Endometrium (tissue), 2 donors: ENCODE data around the gene ATOSB.
A peak's percentile ranks its signal among the peaks of the same experiment; 100 is the strongest.

Experiments used
- FAIRE-seq: peaks from 2 replicates; lab custom pipeline; 2012; peaks lifted over from hg19 to GRCh38; lab: Jason Lieb, UNC
- donor health status: control.
- donor health status: control.

Gene ATOSB

GRCh38 chr9:35114113-35114839, 1.4 kb downstream of the ATOSB start:
- FAIRE-seq, result no peak

GRCh38 chr9:35112257-35113020, 3.2 kb downstream of the ATOSB start:
- FAIRE-seq, result no peak

- FAIRE-seq, result peak; percentile 31
Observed at GRCh38 chr9:35111001-35111933, 4.4 kb downstream of the ATOSB start.

GRCh38 chr9:35110327-35110761, 5.3 kb downstream of the ATOSB start:
- no peak for FAIRE-seq

GRCh38 chr9:35108946-35109575, 6.6 kb downstream of the ATOSB start:
- FAIRE-seq, result no peak

- FAIRE-seq, result no peak
Observed at GRCh38 chr9:35108461-35108860, 7.2 kb downstream of the ATOSB start.

GRCh38 chr9:35107297-35108290, 8.1 kb downstream of the ATOSB start:
- no peak for FAIRE-seq

- FAIRE-seq, result no peak
Observed at GRCh38 chr9:35106343-35106730, 9.3 kb downstream of the ATOSB start.

GRCh38 chr9:35105571-35106342, 9.9 kb downstream of the ATOSB start:
- FAIRE-seq, result no peak

- FAIRE-seq, result no peak
Observed at GRCh38 chr9:35105126-35105525, 10.5 kb downstream of the ATOSB start.

GRCh38 chr9:35104586-35104985, 11.1 kb downstream of the ATOSB start:
- FAIRE-seq, result no peak

- FAIRE-seq, result no peak
Observed at GRCh38 chr9:35103660-35104191, 11.9 kb downstream of the ATOSB start.

- peak; percentile 70 for FAIRE-seq
Observed at GRCh38 chr9:35102769-35103659, 12.6 kb downstream of the ATOSB start, which contains the start of gene STOML2. TSS of gene STOML2 (minus strand) at chr9:35103131. CDS start at chr9:35103094, 37 bp downstream.

GRCh38 chr9:35102465-35102768, 13.2 kb downstream of the ATOSB start:
- FAIRE-seq, result no peak

- FAIRE-seq, result no peak
Observed at GRCh38 chr9:35097573-35097972, 18.1 kb downstream of the ATOSB start.

- no peak for FAIRE-seq
Observed at GRCh38 chr9:35096035-35096849, 19.4 kb downstream of the ATOSB start, which contains the start of gene PIGO. TSS of gene PIGO (minus strand) at chr9:35096591. CDS start at chr9:35095565, 1,026 bp downstream.

- no peak for FAIRE-seq
Observed at GRCh38 chr9:35091536-35091935, 24.1 kb downstream of the ATOSB start.

- no peak for FAIRE-seq
Observed at GRCh38 chr9:35089434-35089833, 26.2 kb downstream of the ATOSB start.
